ENCODE results near the gene MIGA2. TPM values are rescaled to one million over a fixed set of nuclear protein-coding genes. Genes with fewer than 3 reads are reported as not detected.

Gene MIGA2
- total and polyA plus RNA-seq, 2 of the 4 experiments (the other 2 are of a cell fraction): 12.5 to 25.3 TPM

DNA sequence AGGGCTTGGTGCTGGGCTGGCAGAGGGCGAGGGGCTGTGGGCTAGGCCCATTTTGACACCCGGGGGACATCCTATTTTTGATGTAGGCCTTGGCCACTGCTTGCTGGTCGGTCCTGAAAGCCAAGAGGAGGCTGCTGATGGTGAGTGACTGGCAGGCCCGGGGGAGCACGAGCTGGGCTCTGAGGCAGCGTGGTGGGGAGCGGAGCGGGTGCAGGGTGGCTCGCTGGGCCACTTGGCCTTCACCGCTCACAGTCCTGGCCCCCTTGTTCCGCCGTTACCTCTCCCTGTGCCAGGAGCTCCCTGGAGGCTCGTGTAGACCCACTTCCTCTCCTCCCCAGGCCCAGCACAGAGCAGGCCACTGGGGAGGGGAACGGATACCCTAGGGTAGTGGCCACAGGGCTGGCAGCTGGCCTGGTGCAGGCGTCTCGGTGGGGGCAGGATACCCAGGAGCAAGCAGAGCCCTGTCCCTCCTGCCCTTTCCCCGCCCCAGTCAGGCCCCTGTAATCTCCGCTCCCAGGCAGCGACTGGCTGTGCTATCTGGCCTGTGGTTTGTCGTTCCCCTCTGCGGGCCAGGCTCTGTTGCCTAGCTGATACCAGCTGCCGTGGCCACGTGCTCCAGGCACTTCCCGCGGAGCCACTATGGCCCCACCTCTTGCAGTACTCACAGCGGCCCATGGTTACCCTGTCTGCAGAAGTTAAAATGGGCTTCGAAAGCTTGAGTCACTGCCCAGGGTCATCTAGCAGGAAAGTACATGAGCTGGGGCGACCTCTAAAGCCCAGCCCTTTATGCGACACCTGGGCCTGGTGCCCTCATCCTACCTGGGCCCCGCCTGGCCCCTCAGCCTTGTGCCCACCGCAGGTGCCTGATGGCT is 32.8 kb downstream of the MIGA2 start:
- Histone ChIP-seq H3K9ac (ENCODE audit: low read depth, low read length) (no peak overlapping the region), H4K5ac (ENCODE audit: low read depth, low read length) (no peak overlapping the region), H3K23ac (ENCODE audit: low read depth, low read length) (no peak overlapping the region), H3K36me3 (ENCODE audit: control insufficient read depth, insufficient read depth, low read length) (peaks cover 26% of the 10 kb centered on the region), H4K8ac (ENCODE audit: low read depth in 2 of 2, low read length in 2 of 2) (no peak overlapping the region), H3K79me1 (ENCODE audit: low read depth in 1 of 2, low read length in 2 of 2) (no peaks in the 10 kb centered on the region), H3K9me3 (ENCODE audit: control insufficient read depth, insufficient read depth, low read length) (no peaks in the 10 kb centered on the region), H4K20me1 (ENCODE audit: insufficient read depth, low read length) (no peaks in the 10 kb centered on the region), H2BK120ac (ENCODE audit: low read depth, low read length) (no peak overlapping the region), H3K14ac (replicated peaks; ENCODE audit: low read depth, low read length) (no peak overlapping the region), H3K4ac (ENCODE audit: low read depth, low read length) (no peak overlapping the region), H2BK15ac (ENCODE audit: low read depth, low read length) (no peak overlapping the region), H3K18ac (ENCODE audit: low read depth, low read length) (no peak overlapping the region), H2AK5ac (ENCODE audit: low read depth, low read length) (no peak overlapping the region), H3K4me3 (ENCODE audit: insufficient read depth, low read depth, low read length) (no peak overlapping the region), H2BK20ac (ENCODE audit: low read depth, low read length) (no peak overlapping the region), H2AK9ac (replicated peaks; ENCODE audit: low read depth, low read length, poor library complexity) (no peak overlapping the region), H3K27me3 (ENCODE audit: control insufficient read depth, insufficient read depth, low read length) (no peaks in the 10 kb centered on the region), H3K4me1 (ENCODE audit: control insufficient read depth, insufficient read depth, low read length) (no peaks in the 10 kb centered on the region), H2AFZ (replicated peaks; ENCODE audit: low read length, poor library complexity) (no peak overlapping the region), H3K56ac (ENCODE audit: extremely low read depth, insufficient read depth, low read length) (no peak overlapping the region), H4K91ac (ENCODE audit: insufficient read depth, low read depth, low read length) (no peak overlapping the region), H2BK5ac (ENCODE audit: low read depth, low read length, poor library complexity, severe bottlenecking) (no peak overlapping the region), H3K27ac (ENCODE audit: insufficient read depth, low read length) (no peak overlapping the region), H3K4me2 (ENCODE audit: low read depth, low read length) (no peak overlapping the region), H3K9me1 (ENCODE audit: insufficient read depth, low read length) (0 out of 2 replicates have a peak, but pooled peaks cover 4% of the 10 kb centered on the region)
- ATAC-seq (ENCODE audit: low read depth) (no peak), DNase-seq (no peak)
- POLR2A ChIA-PET (ENCODE audit: unreplicated experiment): no interaction called here
- BruUV-seq (replicated peaks): no TSS peak
- CTCF ChIA-PET: no interaction called here
- intact Hi-C loops (cut with micrococcal nuclease): no loop called here
- 85% methylated on average over 17 of the region's 31 CpGs; no CpG with 5 or more reads in 1 of the 2 experiments for WGBS, 2 experiments (ENCODE audit: extremely low coverage in 2 of 2, insufficient read length in 1 of 2)
- dilution Hi-C loops (cut with HindIII; ENCODE audit: low sequenced_read_pairs, unreplicated experiment): no loop called here
- no peak for TF ChIP-seq RAD21 (IDR thresholded peaks at IDR 0.05; ENCODE audit: low read length)
- no peak for TF ChIP-seq MAZ (IDR thresholded peaks at IDR 0.05; ENCODE audit: borderline replicate concordance, low read depth, low read length)
- TF ChIP-seq, protein P1, sequence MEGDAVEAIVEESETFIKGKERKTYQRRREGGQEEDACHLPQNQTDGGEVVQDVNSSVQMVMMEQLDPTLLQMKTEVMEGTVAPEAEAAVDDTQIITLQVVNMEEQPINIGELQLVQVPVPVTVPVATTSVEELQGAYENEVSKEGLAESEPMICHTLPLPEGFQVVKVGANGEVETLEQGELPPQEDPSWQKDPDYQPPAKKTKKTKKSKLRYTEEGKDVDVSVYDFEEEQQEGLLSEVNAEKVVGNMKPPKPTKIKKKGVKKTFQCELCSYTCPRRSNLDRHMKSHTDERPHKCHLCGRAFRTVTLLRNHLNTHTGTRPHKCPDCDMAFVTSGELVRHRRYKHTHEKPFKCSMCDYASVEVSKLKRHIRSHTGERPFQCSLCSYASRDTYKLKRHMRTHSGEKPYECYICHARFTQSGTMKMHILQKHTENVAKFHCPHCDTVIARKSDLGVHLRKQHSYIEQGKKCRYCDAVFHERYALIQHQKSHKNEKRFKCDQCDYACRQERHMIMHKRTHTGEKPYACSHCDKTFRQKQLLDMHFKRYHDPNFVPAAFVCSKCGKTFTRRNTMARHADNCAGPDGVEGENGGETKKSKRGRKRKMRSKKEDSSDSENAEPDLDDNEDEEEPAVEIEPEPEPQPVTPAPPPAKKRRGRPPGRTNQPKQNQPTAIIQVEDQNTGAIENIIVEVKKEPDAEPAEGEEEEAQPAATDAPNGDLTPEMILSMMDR (conservative IDR thresholded peaks at IDR 0.05; ENCODE audit: low read depth, low read length): no peak
- no peak for TF ChIP-seq SMC3 (IDR thresholded peaks at IDR 0.05; ENCODE audit: low read depth, low read length)
- TF ChIP-seq, protein P2, sequence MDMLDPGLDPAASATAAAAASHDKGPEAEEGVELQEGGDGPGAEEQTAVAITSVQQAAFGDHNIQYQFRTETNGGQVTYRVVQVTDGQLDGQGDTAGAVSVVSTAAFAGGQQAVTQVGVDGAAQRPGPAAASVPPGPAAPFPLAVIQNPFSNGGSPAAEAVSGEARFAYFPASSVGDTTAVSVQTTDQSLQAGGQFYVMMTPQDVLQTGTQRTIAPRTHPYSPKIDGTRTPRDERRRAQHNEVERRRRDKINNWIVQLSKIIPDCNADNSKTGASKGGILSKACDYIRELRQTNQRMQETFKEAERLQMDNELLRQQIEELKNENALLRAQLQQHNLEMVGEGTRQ (IDR thresholded peaks at IDR 0.05; ENCODE audit: low read depth, low read length): no peak
- no peak for TF ChIP-seq NFE2L2 (IDR thresholded peaks at IDR 0.05; ENCODE audit: low read depth, low read length)
- TF ChIP-seq FOS (IDR thresholded peaks at IDR 0.05; ENCODE audit: low read depth, low read length): no peak
- no peak for TF ChIP-seq MXI1 (IDR thresholded peaks at IDR 0.05; ENCODE audit: borderline replicate concordance, low read depth, low read length)
- no peak for TF ChIP-seq BHLHE40 (IDR thresholded peaks at IDR 0.05; ENCODE audit: low read depth, low read length)
- TF ChIP-seq MAFK (IDR thresholded peaks at IDR 0.05; ENCODE audit: low read depth, low read length): no peak
- no peak for TF ChIP-seq CHD1 (IDR thresholded peaks at IDR 0.05; ENCODE audit: low read depth, low read length)
- TF ChIP-seq RCOR1 (IDR thresholded peaks at IDR 0.05; ENCODE audit: insufficient replicate concordance, low read length): no peak
- TF ChIP-seq CEBPB (IDR thresholded peaks at IDR 0.05; ENCODE audit: low read depth, low read length): no peak
- no peak for TF ChIP-seq RFX5 (IDR thresholded peaks at IDR 0.05; ENCODE audit: low read depth, low read length)
- in situ Hi-C loops (cut with MboI; ENCODE audit: low sequenced_read_pairs): no loop called here

All from IMR-90 (cell line).